Myometrial cell (primary cell): Measurements from ENCODE around the gene OR52N4. TPM values are rescaled to one million over a fixed set of nuclear protein-coding genes. Genes with fewer than 3 reads are reported as not detected.

Experiments
- total RNA-seq: library from RNA; depleted of rRNA; stranded (reverse); fragments of >200 nt; gene quantifications from 2 replicates; pipeline ENCODE4 v1.2.3, GENCODE V29; 2015

Gene OR52N4
- not detected in 2 replicates for total RNA-seq

GRCh38 chr11:5753943-5754342 lies at the start of gene OR52N4:
Gene OR52N4, plus strand, starts transcription at chr11:5754243. Its CDS starts 498 bp downstream, at chr11:5754741.

GRCh38 chr11:5736396-5736795 lies 17.6 kb upstream of the OR52N4 start, which contains the start of gene OR56B1:
Gene OR56B1, plus strand, starts transcription at chr11:5736448. Its CDS starts 69 bp downstream, at chr11:5736517.

GRCh38 chr11:5783255-5783654 lies 29.2 kb downstream of the OR52N4 start, which contains the start of gene OR52N5:
Gene OR52N5, minus strand, starts transcription at chr11:5783355. Its CDS starts 4,721 bp downstream, at chr11:5778634.

GRCh38 chr11:5791165-5791564 lies 37.1 kb downstream of the OR52N4 start, which contains the start of gene OR52N1:
Gene OR52N1, minus strand, starts transcription at chr11:5791265. Its CDS starts 2,449 bp downstream, at chr11:5788816.

Other genes with a start within 250 kb of the OR52N4 start
- gene UBQLN3, start 244.3 kb upstream of the OR52N4 start, total RNA-seq, result not detected in 2 replicates
- gene UBQLNL, start 237.5 kb upstream of the OR52N4 start, total RNA-seq, result not detected in 2 replicates
- gene OR52H1, start 205.7 kb upstream of the OR52N4 start, total RNA-seq, result not detected in 2 replicates
- gene OR52B6, start 173.4 kb upstream of the OR52N4 start, total RNA-seq, result not detected in 2 replicates
- 7.1 and 8.6 TPM in 2 replicates for gene TRIM6, start 157.6 kb upstream of the OR52N4 start, total RNA-seq
- gene TRIM34, start 129.2 kb upstream of the OR52N4 start, total RNA-seq, result 16.5 and 18.5 TPM in 2 replicates
- 22.8 and 31.9 TPM in 2 replicates for gene TRIM5, start 69.2 kb upstream of the OR52N4 start, total RNA-seq
- 49.6 and 55.1 TPM in 2 replicates for gene TRIM22, start 64.5 kb upstream of the OR52N4 start, total RNA-seq
- gene OR56B1, start 17.8 kb upstream of the OR52N4 start, total RNA-seq, result not detected in 2 replicates
- not detected in 2 replicates for gene OR52N5, start 29.1 kb downstream of the OR52N4 start, total RNA-seq
- not detected in 2 replicates for gene OR52N1, start 37.0 kb downstream of the OR52N4 start, total RNA-seq
- not detected in 2 replicates for gene OR52N2, start 54.7 kb downstream of the OR52N4 start, total RNA-seq
- not detected in 2 replicates for gene OR52E6, start 87.7 kb downstream of the OR52N4 start, total RNA-seq
- not detected in 2 replicates for gene OR52E8, start 103.4 kb downstream of the OR52N4 start, total RNA-seq
- not detected in 2 replicates for gene OR52E4, start 126.4 kb downstream of the OR52N4 start, total RNA-seq
- gene OR52E5, start 139.0 kb downstream of the OR52N4 start, total RNA-seq, result not detected in 2 replicates
- not detected in 2 replicates for gene OR56A3, start 188.0 kb downstream of the OR52N4 start, total RNA-seq
- gene OR56A5, start 214.3 kb downstream of the OR52N4 start, total RNA-seq, result not detected in 2 replicates
- not detected in 2 replicates for gene OR52L1, start 232.7 kb downstream of the OR52N4 start, total RNA-seq